Measurements from ENCODE around the gene CIDEC.

The CIDEC gene

DNA sequence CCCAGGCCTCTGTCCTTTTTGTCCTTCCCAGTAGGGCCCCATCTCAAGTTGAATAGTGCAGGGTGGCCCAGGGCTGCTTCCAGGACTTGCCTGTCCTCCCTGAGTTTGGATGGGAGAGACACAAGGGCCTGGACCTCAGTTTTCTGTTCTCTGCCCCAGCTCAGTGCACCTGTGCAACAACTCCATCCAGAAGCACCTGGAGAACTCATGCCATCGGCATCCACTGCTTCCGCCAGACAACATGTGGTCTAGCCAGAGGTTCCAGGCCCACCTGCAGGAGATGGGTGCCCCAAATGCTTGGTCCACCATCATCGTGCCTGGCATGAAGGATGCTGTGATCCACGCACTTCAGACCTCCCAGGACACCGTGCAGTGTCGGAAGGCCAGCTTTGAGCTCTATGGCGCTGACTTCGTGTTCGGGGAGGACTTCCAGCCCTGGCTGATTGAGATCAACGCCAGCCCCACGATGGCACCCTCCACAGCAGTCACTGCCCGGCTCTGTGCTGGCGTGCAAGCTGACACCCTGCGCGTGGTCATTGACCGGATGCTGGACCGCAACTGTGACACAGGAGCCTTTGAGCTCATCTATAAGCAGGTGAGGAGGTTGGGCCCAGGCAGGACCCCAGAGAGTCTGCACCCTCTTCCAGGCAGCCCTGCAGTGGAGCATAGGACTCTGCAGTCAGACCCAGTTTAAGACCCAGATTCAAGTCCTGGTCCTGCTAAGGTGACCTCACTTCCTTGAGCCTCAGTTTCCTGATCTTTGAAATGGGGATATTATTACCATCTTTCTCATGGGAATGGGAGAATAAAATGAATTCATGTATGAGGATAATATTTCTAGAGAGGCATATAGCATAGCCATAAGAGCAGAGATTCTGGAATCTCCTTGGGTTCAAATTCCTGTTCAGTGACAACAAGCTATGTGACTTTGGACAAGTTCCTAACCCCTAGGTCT lies 51.0 kb downstream of the CIDEC start:
- DNase-seq (ENCODE audit: low read depth) = no peak
- TF ChIP-seq CTCF (IDR thresholded peaks at IDR 0.05; ENCODE audit: control insufficient read depth, insufficient read depth, low read depth, low read length, missing control alignments) = no peak
- H3K4me3 ChIP-seq (ENCODE audit: control insufficient read depth, low read depth, low read length) = no peak overlapping the region

- TF ChIP-seq CTCF (IDR thresholded peaks at IDR 0.05; ENCODE audit: control insufficient read depth, insufficient read depth, low read depth, low read length, missing control alignments) = peak; percentile 22
- H3K4me3 ChIP-seq (ENCODE audit: control insufficient read depth, low read depth, low read length) = no peak overlapping the region
- DNase-seq (ENCODE audit: low read depth) = no peak
These were observed 53.1 kb downstream of the CIDEC start for GRCh38 chr3:9826815-9827573.

DNA sequence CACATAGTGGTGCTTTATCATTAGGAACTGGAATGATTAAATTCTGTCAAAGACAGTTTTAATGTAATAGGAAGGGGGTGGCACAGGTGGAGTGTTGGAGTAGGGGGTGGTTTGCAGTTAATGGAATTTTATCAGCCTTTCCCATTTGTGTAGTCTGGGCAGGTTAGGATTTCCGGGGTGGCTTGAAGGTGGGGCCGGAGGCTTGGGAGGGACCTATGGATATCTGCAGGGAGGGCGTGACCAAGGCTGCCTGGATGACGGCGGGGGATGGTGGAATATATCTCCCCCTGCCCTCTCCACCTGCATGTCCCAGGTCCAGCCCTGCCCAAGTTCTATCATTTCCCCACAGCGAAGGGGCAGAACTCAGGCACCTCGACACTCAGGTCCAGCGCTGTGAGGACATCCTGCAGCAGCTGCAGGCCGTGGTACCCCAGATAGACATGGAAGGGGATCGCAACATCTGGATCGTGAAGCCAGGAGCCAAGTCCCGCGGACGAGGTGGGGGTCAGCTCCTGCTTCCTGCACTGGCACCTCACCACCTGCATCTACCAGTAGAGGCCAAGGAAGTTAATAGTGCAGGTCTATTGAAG lies 54.5 kb downstream of the CIDEC start:
- no peak overlapping the region for H3K4me3 ChIP-seq (ENCODE audit: control insufficient read depth, low read depth, low read length)
- TF ChIP-seq CTCF (IDR thresholded peaks at IDR 0.05; ENCODE audit: control insufficient read depth, insufficient read depth, low read depth, low read length, missing control alignments) = no peak
- DNase-seq (ENCODE audit: low read depth) = no peak

- H3K4me3 ChIP-seq (ENCODE audit: control insufficient read depth, low read depth, low read length) = no peak overlapping the region
- TF ChIP-seq CTCF (IDR thresholded peaks at IDR 0.05; ENCODE audit: control insufficient read depth, insufficient read depth, low read depth, low read length, missing control alignments) = peak; percentile 33
- DNase-seq (ENCODE audit: low read depth) = no peak
These were observed 59.1 kb downstream of the CIDEC start for GRCh38 chr3:9820946-9821345.

DNA sequence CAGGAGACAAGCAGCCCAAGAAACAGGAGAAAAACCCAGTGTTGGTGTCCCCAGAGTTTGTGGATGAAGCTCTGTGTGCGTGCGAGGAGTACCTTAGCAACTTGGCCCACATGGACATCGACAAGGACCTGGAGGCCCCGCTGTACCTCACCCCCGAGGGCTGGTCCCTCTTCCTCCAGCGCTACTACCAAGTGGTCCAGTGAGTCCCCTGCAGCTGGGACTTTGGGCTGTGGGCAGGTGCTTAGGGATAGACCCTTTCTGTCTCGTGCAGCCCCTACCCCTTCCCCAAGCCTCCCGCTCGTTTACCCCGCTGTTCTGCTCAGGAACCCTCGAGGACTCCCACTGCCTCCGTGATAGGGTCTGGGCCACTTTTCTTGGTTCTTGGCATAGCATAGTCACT lies 59.5 kb downstream of the CIDEC start:
- no peak for DNase-seq (ENCODE audit: low read depth)
- H3K4me3 ChIP-seq (ENCODE audit: control insufficient read depth, low read depth, low read length) = no peak overlapping the region
- no peak for TF ChIP-seq CTCF (IDR thresholded peaks at IDR 0.05; ENCODE audit: control insufficient read depth, insufficient read depth, low read depth, low read length, missing control alignments)

DNA sequence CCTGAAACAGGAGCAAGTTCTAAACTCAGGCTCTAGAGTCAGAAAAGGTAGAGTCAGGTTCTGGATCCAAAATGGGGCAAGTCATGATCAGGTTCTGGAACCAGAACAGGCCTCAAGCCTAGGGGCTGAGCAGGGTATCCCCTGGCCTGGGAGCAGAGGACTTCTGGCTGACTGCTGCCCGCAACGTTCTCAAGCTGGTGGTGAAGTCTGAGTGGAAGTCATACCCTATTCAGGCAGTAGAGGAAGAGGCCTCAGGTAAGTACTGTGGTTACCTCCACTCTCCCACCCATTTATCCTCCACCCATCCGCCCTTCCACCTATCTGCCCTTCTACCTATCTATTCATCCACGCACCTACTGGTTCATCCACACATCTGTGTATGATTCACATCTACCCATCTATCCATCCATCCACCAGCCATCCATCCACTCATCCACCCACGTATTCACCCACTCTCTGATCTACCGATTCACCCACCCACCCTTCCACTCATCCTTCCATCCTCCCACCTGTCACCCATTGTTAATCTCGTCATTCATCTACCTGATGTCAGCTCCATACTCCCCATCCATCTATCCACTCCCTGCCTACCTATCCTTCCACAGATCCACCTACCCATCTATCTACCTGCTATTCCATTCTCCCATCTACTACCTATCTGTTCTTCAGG lies 61.3 kb downstream of the CIDEC start:
- no peak overlapping the region for H3K4me3 ChIP-seq (ENCODE audit: control insufficient read depth, low read depth, low read length)
- no peak for DNase-seq (ENCODE audit: low read depth)
- TF ChIP-seq CTCF (IDR thresholded peaks at IDR 0.05; ENCODE audit: control insufficient read depth, insufficient read depth, low read depth, low read length, missing control alignments) = no peak
